Neuronal stem cell (in vitro differentiated cells): Measurements from ENCODE around the gene WDR11.

ENCODE experiments used
- DNase-seq: peaks from one replicate; pipeline ENCODE4 v3.0.0-alpha.2; 2013; ENCODE audit warnings: low spot score
- H2AFZ ChIP-seq: one replicate; pipeline ENCODE4 v1.6.1; 2013; ENCODE audit warnings: mild to moderate bottlenecking, low read length, inconsistent platforms
- H2AK5ac ChIP-seq: 2 replicates; pipeline ENCODE4 v1.6.1; 2013; ENCODE audit warnings: low read depth, mild to moderate bottlenecking, inconsistent platforms, low read length, moderate library complexity, mixed read lengths
- H2BK120ac ChIP-seq: 2 replicates; pipeline ENCODE4 v1.6.1; 2013; ENCODE audit warnings: low read depth, mild to moderate bottlenecking, inconsistent platforms, low read length, moderate library complexity, mixed read lengths
- H2BK12ac ChIP-seq: one replicate; pipeline ENCODE4 v1.6.1; 2013; ENCODE audit warnings: low read length, inconsistent platforms
- H2BK15ac ChIP-seq: 2 replicates; pipeline ENCODE4 v1.6.1; 2013; ENCODE audit warnings: mild to moderate bottlenecking, low read length, inconsistent platforms, mixed read lengths
- H2BK5ac ChIP-seq: one replicate; pipeline ENCODE4 v1.6.1; 2013; ENCODE audit warnings: inconsistent platforms, mild to moderate bottlenecking, low read length, moderate library complexity
- H3K14ac ChIP-seq: one replicate; pipeline ENCODE4 v1.6.1; 2013; ENCODE audit warnings: low read length, inconsistent platforms
- H3K18ac ChIP-seq: 2 replicates; pipeline ENCODE4 v1.6.1; 2013; ENCODE audit warnings: low read length, inconsistent platforms
- H3K23ac ChIP-seq: 2 replicates; pipeline ENCODE4 v1.6.1; 2013; ENCODE audit warnings: low read depth, mild to moderate bottlenecking, mixed read lengths, low read length, inconsistent platforms; ENCODE audit not compliant: poor library complexity
- H3K27ac ChIP-seq: replicated peaks from 3 replicates; pipeline ENCODE4 v1.5.1; 2013; ENCODE audit warnings: low read length, inconsistent platforms
- H3K27me3 ChIP-seq, 3 experiments: 2 replicates each; pipeline ENCODE4 v1.6.1; 2013; ENCODE audit warnings: low read length in 3 of 3, mild to moderate bottlenecking in 2 of 3, inconsistent platforms in 1 of 3, low read depth in 1 of 3, mixed read lengths in 1 of 3, moderate library complexity in 1 of 3; ENCODE audit not compliant: control insufficient read depth in 3 of 3, insufficient read depth in 3 of 3
- H3K36me3 ChIP-seq, 2 donors: replicated peaks in 1 of 2; 2 replicates each; pipeline ENCODE4 v1.6.1; 2013; ENCODE audit warnings: low read length in 2 of 2; ENCODE audit not compliant: control insufficient read depth in 2 of 2, insufficient read depth in 2 of 2
- H3K4ac ChIP-seq: 2 replicates; pipeline ENCODE4 v1.6.1; 2013; ENCODE audit warnings: inconsistent platforms, mild to moderate bottlenecking, low read length, moderate library complexity
- H3K4me1 ChIP-seq, 2 donors: 1 replicate in 1 of 2; 2 replicates in 1 of 2; pipeline ENCODE4 v1.6.1; 2013; ENCODE audit warnings: low read length in 2 of 2, low read depth in 1 of 2; ENCODE audit not compliant: control insufficient read depth in 2 of 2, insufficient read depth in 1 of 2
- H3K4me2 ChIP-seq: one replicate; pipeline ENCODE4 v1.6.1; 2013; ENCODE audit warnings: mild to moderate bottlenecking, low read length, inconsistent platforms; ENCODE audit not compliant: insufficient read depth, poor library complexity, severe bottlenecking
- H3K4me3 ChIP-seq, 2 donors: 2 replicates each; pipeline ENCODE4 v1.5.1; 2013; ENCODE audit warnings: low read length in 2 of 2, mild to moderate bottlenecking in 2 of 2, inconsistent platforms in 1 of 2, moderate library complexity in 1 of 2
- H3K79me1 ChIP-seq: one replicate; pipeline ENCODE4 v1.6.1; 2013; ENCODE audit warnings: low read depth, mild to moderate bottlenecking, inconsistent platforms, low read length, moderate library complexity
- H3K9ac ChIP-seq: one replicate; pipeline ENCODE4 v1.6.1; 2013; ENCODE audit warnings: mild to moderate bottlenecking, low read depth, low read length, inconsistent platforms; ENCODE audit not compliant: poor library complexity
- H3K9me3 ChIP-seq, 2 donors: replicated peaks in 1 of 2; 2 replicates each; pipeline versions ENCODE3 to v1.6.1; 2013; ENCODE audit warnings: low read length in 2 of 2, mild to moderate bottlenecking in 2 of 2, inconsistent platforms in 1 of 2, low read depth in 1 of 2, mixed read lengths in 1 of 2, moderate library complexity in 1 of 2; ENCODE audit not compliant: control insufficient read depth in 2 of 2, insufficient read depth in 1 of 2
- H4K8ac ChIP-seq: one replicate; pipeline ENCODE4 v1.6.1; 2013; ENCODE audit warnings: low read depth, mild to moderate bottlenecking, inconsistent platforms, low read length, moderate library complexity
- H4K91ac ChIP-seq: one replicate; pipeline ENCODE4 v1.6.1; 2013; ENCODE audit warnings: low read length, low read depth, mild to moderate bottlenecking, inconsistent platforms; ENCODE audit not compliant: poor library complexity
- WGBS, 2 donors: extraction: QIAGEN DNeasy Blood & Tissue Kit; methylation state at CpG; one replicate each; pipeline ENCODE4 v1.1.7; 2013; ENCODE audit warnings: missing lambda C conversion rate in 2 of 2, mixed read lengths in 1 of 2; ENCODE audit not compliant: insufficient read length in 2 of 2, insufficient replicate concordance in 1 of 2; ENCODE audit errors: extremely low coverage in 2 of 2; 5-methylcytosine and 5-hydroxymethylcytosine counted together

WDR11 gene

DNA sequence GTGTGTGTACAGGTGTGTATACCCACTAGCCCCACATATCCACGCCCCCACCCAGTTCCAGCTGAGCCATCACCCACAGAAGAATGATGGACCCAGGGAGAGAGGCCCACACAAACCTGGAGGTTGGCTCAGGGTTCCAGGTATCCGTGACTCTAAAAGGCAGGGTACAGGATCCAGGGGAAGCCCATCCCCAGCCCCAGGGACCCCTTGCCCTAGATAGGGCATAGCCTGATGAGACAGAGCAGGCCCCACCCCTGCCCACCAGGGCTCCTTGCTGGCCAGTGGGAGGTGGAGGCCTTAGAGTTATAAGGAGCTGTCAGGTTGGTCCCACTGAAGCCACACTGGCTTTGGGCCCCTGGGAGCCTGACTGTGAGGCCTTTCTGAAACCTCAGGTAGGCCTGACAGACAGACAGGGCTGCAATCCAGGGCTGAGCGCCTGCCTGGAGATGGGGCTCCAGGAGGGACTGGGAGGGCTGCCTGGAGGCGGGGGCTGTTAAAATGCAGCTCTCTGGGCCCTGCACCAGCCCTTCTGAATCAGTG is 93.5 kb downstream of the WDR11 start:
- no peak for DNase-seq
- H3K4me1 ChIP-seq, result peaks cover 2 to 7% of the 10 kb centered on the region in 2 donors
- H3K27ac ChIP-seq, result no peak overlapping the region
- H3K18ac ChIP-seq, result peak overlapping the region; percentile 83
- peak overlapping the region; percentile 56 for H3K14ac ChIP-seq
- peak overlapping the region; percentile 83 for H2AK5ac ChIP-seq
- H2BK5ac ChIP-seq, result peak overlapping the region; percentile 39
- H3K9me3 ChIP-seq, result peaks cover 0 to 3% of the 10 kb centered on the region in 2 donors
- H3K4me2 ChIP-seq, result no peak overlapping the region
- no peaks in the 10 kb centered on the region for H3K36me3 ChIP-seq
- H4K91ac ChIP-seq, result no peak overlapping the region
- H3K4ac ChIP-seq, result peak overlapping the region; percentile 23
- H4K8ac ChIP-seq, result peak overlapping the region; percentile 24
- H2BK12ac ChIP-seq, result no peak overlapping the region
- H3K23ac ChIP-seq, result peak overlapping the region; percentile 17
- WGBS, 2 donors, result no CpG with 5 or more reads among the region's 4 CpGs
- no peak overlapping the region for H2BK15ac ChIP-seq
- H3K9ac ChIP-seq, result no peak overlapping the region
- H2AFZ ChIP-seq, result no peak overlapping the region
- no peak overlapping the region for H3K4me3 ChIP-seq
- peaks cover 1 to 29% (median 7%) of the 10 kb centered on the region in 3 experiments for H3K27me3 ChIP-seq
- H3K79me1 ChIP-seq, result no peaks in the 10 kb centered on the region
- H2BK120ac ChIP-seq, result no peak overlapping the region

GRCh38 chr10:120945182-120945581 is 94.0 kb downstream of the WDR11 start:
- Histone ChIP-seq H3K79me1 (no peaks in the 10 kb centered on the region), H3K4me3 (no peak overlapping the region), H3K4me1 (peaks cover 6 to 7% of the 10 kb centered on the region in 2 donors), H4K8ac (no peak overlapping the region), H2BK15ac (no peak overlapping the region), H3K23ac (no peak overlapping the region), H2BK5ac (peak overlapping the region; percentile 39), H4K91ac (no peak overlapping the region), H3K4me2 (no peak overlapping the region), H2BK120ac (no peak overlapping the region), H2AK5ac (no peak overlapping the region), H3K36me3 (no peaks in the 10 kb centered on the region), H3K4ac (no peak overlapping the region), H3K9ac (no peak overlapping the region), H2BK12ac (no peak overlapping the region), H3K27me3 (peaks cover 3 to 32% (median 11%) of the 10 kb centered on the region in 3 experiments), H3K18ac (no peak overlapping the region), H2AFZ (no peak overlapping the region), H3K27ac (no peak overlapping the region), H3K9me3 (peaks cover 0 to 4% of the 10 kb centered on the region in 2 donors), H3K14ac (no peak overlapping the region)
- no CpG with 5 or more reads among the region's 1 CpG for WGBS, 2 donors
- no peak for DNase-seq

- Histone ChIP-seq H4K91ac (no peak overlapping the region), H3K4me3 (no peak overlapping the region), H3K79me1 (no peaks in the 10 kb centered on the region), H3K27me3 (peaks cover 3 to 32% (median 11%) of the 10 kb centered on the region in 3 experiments), H3K36me3 (no peaks in the 10 kb centered on the region), H3K4me2 (no peak overlapping the region), H3K9ac (peak overlapping the region; percentile 30), H3K18ac (peak overlapping the region; percentile 56), H2AK5ac (no peak overlapping the region), H3K14ac (no peak overlapping the region), H2BK120ac (no peak overlapping the region), H3K27ac (no peak overlapping the region), H2AFZ (no peak overlapping the region), H2BK5ac (no peak overlapping the region), H2BK12ac (no peak overlapping the region), H3K23ac (no peak overlapping the region), H4K8ac (no peak overlapping the region), H3K9me3 (peaks cover 0 to 4% of the 10 kb centered on the region in 2 donors), H3K4me1 (peaks cover 6 to 7% of the 10 kb centered on the region in 2 donors), H3K4ac (no peak overlapping the region), H2BK15ac (no peak overlapping the region)
- no CpG with 5 or more reads among the region's 8 CpGs for WGBS, 2 donors
- DNase-seq, result no peak
Observed at GRCh38 chr10:120945801-120946302, 94.7 kb downstream of the WDR11 start.

DNA sequence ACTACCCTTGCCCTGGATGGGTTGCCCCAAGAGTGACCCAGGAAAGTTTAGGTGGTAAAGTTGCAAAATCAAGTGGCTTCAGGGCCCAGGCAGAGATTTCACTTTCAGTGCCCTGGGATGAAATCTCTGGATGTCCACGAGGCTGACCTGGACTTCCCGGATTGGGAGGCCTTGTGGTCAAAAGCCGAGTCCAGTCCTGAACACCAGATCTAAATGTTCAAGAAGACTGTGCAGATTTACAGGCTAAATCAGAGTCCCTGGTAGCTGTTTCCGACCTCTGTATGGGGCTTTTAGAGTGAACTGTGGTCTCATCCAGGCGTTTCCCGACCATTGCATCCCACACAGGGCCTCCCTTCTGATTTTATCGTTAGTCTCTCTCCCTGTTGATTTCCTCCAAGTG is 95.3 kb downstream of the WDR11 start:
- H2BK15ac ChIP-seq, result no peak overlapping the region
- H4K8ac ChIP-seq, result no peak overlapping the region
- DNase-seq, result no peak
- no peak overlapping the region for H2BK12ac ChIP-seq
- no peak overlapping the region for H3K9ac ChIP-seq
- no peak overlapping the region for H2BK120ac ChIP-seq
- H2AK5ac ChIP-seq, result no peak overlapping the region
- peaks cover 0 to 4% of the 10 kb centered on the region in 2 donors for H3K9me3 ChIP-seq
- no peak overlapping the region for H3K4me3 ChIP-seq
- H3K18ac ChIP-seq, result no peak overlapping the region
- no peak overlapping the region for H4K91ac ChIP-seq
- H3K4me2 ChIP-seq, result no peak overlapping the region
- no peaks in the 10 kb centered on the region for H3K79me1 ChIP-seq
- H3K36me3 ChIP-seq, result no peaks in the 10 kb centered on the region
- H3K4ac ChIP-seq, result no peak overlapping the region
- WGBS, 2 donors, result no CpG with 5 or more reads among the region's 7 CpGs
- H2AFZ ChIP-seq, result no peak overlapping the region
- H3K4me1 ChIP-seq, result peaks cover 7% of the 10 kb centered on the region in 2 donors
- H3K14ac ChIP-seq, result no peak overlapping the region
- H3K27ac ChIP-seq, result no peak overlapping the region
- peaks cover 3 to 35% (median 11%) of the 10 kb centered on the region in 3 experiments for H3K27me3 ChIP-seq
- no peak overlapping the region for H2BK5ac ChIP-seq
- H3K23ac ChIP-seq, result no peak overlapping the region
